ENCODE measurements around the gene OR9K2.

DNA sequence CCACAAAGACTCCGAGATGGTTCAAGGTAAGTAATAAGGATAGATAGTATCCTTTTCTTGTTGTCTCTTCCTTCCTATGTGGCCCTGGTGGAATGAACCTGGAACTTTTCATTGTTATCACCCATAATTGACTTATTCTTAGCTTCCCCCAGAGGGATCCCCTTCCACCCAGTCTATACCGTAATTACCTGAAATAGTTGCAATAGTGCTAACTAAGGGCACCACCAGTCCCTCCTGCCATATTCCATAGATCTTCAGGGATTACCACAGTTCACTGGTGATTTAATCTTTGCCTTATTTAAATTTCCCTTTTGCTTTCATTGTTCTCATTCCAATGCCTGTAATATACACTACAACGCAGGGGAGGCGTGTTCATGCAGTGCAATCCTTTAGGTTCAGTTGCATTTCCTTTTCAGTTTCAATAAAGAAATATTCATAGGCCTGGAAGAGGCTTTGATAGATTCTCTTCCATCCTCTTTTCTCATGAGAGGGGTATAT is 13.8 kb upstream of the OR9K2 start:
- TF ChIP-seq, protein P1, sequence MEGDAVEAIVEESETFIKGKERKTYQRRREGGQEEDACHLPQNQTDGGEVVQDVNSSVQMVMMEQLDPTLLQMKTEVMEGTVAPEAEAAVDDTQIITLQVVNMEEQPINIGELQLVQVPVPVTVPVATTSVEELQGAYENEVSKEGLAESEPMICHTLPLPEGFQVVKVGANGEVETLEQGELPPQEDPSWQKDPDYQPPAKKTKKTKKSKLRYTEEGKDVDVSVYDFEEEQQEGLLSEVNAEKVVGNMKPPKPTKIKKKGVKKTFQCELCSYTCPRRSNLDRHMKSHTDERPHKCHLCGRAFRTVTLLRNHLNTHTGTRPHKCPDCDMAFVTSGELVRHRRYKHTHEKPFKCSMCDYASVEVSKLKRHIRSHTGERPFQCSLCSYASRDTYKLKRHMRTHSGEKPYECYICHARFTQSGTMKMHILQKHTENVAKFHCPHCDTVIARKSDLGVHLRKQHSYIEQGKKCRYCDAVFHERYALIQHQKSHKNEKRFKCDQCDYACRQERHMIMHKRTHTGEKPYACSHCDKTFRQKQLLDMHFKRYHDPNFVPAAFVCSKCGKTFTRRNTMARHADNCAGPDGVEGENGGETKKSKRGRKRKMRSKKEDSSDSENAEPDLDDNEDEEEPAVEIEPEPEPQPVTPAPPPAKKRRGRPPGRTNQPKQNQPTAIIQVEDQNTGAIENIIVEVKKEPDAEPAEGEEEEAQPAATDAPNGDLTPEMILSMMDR (IDR thresholded peaks at IDR 0.05; ENCODE audit: poor library complexity) = no peak
- TF ChIP-seq EZH2 (IDR thresholded peaks at IDR 0.05; ENCODE audit: borderline replicate concordance) = no peak
